Activated T-helper 1 cell treated with anti-CD3 and anti-CD28 coated beads, Interleukin-2, amount 50 U/mL, for 16 hours (primary cell): ENCODE data around the gene TOR1A.
A peak's percentile ranks its signal among the peaks of the same experiment; 100 is the strongest.
"Not testable (repeated sequence)": the region's sequence is repeated elsewhere in the genome, so short reads cannot be mapped to it uniquely, and the experiment has no call there.

Experiments used
- DNase-seq, 2 donors: peaks; one replicate each; pipeline ENCODE4 v3.0.0-alpha.2; 2020; ENCODE audit warnings: low read depth in 1 of 2, low spot score in 1 of 2

The TOR1A gene

GRCh38 chr9:129823542-129823934, 398 bp downstream of the TOR1A start:
- no peak for DNase-seq

GRCh38 chr9:129822898-129823541, 916 bp downstream of the TOR1A start:
- DNase-seq: no peak

- DNase-seq: no peak
Measured at GRCh38 chr9:129816501-129817435, 7.2 kb downstream of the TOR1A start.

DNA sequence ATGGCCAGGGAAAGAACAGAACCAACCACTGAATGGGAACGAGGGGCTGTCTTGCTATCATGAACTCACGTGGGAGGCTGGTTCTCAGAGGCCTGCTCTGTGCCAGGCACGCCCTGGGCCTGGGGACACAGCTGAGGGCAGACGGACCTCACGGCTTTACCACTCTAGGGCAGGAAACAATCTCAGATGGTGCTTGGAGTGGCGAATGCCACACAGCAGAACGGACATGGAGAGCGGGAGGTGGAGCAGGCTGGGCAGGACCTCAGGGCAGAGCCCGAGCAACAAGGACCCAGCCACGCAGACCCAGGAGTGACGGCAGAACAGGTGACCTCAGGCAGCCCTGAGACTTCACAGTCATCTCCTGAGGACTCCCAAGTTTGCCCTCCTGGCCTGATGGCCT, 8.7 kb downstream of the TOR1A start:
- DNase-seq: no peak

DNA sequence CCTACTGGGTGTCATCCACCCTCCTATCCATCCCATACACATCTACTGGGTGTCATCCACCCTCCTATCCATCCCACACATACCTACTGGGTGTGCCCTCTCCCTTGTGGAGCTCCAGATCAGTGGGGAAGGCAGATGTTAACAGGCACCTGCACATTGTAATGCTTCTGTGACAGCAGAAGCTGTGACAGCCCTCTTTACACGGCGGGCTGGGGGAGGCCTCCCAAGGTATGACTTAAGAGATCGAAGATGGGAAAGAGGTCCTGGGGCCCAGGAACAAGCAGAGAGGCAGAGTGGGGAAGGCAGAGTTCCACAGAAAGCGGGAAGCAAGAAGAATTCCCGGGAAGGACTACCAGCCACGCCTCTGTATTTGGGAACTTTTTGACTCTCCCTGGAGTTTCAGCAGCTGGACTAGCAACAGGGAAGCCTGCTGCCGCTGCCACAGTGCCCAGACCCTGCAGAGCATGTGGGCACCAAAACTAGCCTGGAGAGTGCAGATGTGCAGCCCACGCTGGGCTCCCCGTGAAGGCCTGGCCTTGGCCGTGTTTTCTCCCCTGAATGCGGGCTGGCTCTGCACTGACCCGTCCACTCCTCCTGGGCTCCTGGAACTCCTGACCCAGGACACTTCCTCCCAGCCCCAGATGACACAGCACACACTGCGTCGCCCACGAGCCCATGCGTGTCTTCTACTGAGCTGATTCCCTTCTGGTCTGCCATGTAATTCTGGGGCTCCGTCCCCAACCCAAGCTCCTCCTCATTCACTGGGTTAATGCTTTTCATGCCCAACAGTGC, 9.3 kb downstream of the TOR1A start:
- no peak for DNase-seq

DNA sequence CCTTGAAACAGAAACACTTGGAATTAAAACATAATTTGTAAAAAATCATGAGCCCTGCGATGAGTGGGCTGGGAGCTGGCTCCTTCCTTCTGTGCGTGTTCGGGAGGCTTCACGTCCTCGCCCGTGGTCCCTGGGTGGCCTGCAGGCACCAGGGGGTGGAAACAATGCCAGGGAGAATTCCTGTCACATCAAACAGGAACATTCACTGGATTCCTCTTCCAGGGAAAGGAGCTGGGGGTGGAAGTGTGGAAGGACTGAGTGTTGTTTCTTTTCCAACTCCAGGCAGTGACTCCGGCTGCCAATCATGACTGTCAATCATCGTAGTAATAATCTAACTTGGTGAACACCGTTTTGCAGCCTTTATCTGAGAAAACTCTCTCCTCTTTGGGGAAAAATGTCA, 10.3 kb downstream of the TOR1A start:
- DNase-seq: no peak

GRCh38 chr9:129812385-129812784, 11.6 kb downstream of the TOR1A start:
- DNase-seq: no peak

- no peak for DNase-seq
Measured at GRCh38 chr9:129811967-129812363, 12.0 kb downstream of the TOR1A start.

- DNase-seq: no peak
Measured at GRCh38 chr9:129810788-129811187, 13.1 kb downstream of the TOR1A start.

GRCh38 chr9:129810116-129810515, 13.8 kb downstream of the TOR1A start:
- no peak for DNase-seq

DNA sequence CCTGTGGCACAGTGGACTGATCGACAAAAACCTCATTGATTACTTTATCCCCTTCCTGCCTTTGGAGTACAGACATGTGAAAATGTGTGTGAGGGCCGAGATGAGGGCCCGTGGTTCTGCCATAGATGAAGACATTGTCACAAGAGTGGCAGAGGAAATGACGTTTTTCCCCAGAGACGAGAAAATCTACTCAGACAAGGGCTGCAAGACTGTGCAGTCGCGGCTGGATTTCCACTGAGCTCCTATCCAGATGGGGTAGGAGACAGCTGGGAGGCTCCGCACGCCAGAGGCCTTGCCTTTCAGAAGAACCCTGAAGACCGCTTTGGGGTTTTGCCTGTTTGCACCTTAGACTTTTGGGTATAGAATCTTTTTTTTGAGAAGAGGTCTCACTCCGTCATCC, 14.6 kb downstream of the TOR1A start:
- DNase-seq: no peak

GRCh38 chr9:129806061-129806460, 17.9 kb downstream of the TOR1A start:
- DNase-seq: no peak

DNA sequence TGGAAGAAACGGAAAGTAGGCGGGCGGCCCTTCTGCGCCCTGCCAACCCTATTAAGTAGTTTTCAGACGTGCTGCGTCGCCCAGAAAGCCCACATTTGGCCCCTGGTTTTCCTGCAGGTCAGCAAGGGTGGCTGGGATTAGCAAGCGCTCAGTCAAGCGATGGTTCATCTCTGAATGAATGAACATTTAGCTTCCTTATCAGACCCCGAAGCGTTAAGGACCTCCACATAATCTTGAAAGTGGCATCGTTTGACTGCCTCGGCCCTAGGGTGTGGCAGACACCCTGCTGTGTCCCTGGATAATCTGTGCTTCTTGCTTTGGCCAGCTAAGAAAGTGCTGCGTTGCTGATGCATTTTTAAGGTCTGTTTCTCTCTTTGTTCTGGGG, 20.3 kb downstream of the TOR1A start:
- no peak for DNase-seq

DNA sequence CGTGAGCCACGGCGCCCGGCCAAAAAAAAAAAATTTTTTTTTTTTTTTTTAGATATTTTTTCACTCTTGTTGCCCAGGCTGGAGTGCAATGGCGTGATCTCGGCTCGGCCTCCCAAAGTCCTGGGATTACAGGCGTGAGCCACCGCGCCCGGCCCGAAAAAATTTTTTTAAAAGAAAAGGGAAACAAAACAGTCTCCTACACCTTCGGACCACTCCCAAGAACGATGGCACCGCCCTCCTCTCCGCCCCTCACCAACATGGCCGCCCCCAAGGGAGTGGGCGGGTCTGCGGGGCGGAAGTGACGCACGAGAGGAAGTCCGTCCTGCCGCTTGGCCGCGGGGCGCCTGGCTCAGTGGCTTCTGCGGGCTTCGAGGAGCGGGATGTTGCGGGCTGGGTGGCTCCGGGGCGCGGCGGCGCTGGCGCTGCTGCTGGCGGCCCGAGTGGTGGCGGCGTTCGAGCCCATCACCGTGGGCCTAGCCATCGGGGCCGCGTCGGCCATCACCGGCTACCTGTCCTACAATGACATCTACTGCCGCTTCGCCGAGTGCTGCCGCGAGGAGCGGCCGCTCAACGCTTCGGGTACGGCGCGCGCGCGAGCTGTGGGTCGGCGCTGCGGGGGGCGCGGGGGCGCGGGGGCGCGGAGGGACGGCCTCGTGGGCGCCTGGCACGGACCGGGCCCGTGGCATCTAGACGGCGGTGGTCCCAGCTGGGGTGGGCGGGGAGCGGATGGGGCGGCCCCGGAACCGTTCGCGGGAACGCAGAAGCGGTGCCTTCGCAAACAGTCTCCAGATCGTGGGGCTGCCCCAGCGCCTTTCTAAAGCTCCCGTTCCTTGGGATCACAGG, 20.9 kb downstream of the TOR1A start, which contains the start of gene TOR1B:
Gene TOR1B (plus strand): TSS at position 352 of the 843 bp plus-strand sequence. CDS start 29 bp downstream, at position 381.
- DNase-seq: peak; percentile 89

DNA sequence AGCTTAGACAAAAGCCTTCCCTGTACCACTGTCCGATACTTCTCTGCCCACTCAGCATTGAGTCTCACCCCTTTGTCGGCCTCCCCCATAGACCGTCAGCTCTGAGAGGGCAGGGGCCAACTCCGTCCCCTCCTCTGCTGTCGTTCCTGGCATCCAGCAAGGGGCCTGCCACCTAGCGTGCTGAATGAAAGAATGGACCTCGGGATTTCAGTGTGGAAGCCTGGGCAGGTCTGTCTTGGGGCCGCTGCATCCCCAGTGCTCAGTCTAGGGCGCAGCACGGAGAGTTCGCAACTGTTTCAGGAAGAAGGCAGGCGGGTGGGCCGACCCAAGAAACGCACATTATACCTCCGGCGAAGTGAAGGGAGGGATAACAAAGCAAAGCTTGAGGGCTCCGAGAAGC, 22.4 kb downstream of the TOR1A start:
- no peak for DNase-seq

DNA sequence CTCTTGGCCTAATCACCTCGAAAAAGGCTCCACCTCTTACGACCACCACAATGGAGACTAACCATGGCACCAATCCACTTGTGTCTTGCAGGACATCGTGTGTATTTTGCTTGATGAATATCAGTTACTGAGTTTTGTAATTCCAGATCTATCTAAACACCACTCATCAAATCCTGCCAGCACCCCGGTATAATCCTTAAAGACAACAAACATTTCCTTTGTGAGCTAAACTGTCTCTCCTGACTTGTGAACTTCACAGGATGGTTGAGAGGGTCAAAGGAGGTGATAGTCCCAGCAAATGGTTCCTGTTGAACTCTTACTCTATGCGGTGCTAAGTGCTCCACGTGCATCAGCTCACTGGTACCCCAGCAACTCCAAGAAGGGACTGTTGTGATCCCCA, 25.0 kb downstream of the TOR1A start:
- no peak for DNase-seq

- not testable (repeated sequence) for DNase-seq
Measured at GRCh38 chr9:129796029-129796428, 27.9 kb downstream of the TOR1A start.

GRCh38 chr9:129794549-129794948, 29.4 kb downstream of the TOR1A start:
- DNase-seq: no peak

DNA sequence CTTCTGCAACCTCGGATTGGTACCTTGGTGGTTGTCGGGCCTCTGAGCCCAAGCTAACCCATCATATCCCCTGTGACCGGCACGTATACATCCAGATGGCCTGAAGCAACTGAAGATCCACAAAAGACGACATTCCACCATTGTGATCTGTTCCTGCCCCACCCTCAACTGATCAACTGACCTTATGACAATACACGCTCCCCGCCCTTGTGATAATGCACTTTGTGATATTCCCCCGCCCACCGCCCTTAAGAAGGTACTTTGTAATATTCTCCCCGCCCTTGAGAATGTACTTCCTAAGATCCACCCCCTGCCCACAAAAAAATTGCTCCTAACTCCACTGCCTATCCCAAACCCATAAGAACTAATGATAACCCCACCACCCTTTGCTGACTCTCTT, 37.5 kb downstream of the TOR1A start:
- DNase-seq: no peak

DNA sequence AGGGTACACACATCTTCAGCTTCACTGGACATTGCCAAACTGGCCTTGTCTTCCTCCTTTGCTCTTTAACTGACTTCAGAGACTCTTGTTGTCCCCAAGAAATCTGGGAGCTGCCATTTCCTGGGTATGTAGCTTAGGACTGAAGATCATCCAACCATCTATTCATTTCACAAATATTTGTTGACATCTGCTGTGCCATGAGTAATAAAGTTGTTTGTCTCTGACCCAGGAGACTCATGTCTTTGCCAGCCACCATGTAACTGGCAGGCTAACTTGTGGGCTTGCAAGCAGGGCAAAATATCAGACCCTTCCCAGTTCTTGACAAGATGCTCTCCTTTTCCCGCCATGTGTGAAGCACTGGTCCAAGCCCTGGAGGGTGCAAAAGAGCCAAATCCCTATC, 38.1 kb downstream of the TOR1A start:
- no peak for DNase-seq

DNA sequence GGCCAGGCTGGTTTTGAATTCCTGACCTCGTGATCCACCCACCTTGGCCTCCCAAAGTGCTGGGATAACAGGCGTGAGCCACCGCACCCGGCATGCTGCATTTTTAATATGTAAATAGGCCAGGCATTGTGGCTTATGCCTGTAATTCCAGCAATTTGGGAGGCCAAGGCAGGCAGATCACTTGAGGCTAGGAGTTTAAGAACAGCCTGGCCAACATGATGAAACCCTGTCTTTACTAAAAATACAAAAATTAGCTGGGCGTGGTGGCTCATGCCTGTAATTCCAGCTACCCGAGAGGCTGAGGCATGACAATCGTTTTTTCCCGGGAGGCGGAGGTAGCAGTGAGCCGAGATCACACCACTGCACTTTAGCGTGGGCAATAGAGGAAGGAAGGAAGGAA, 39.0 kb downstream of the TOR1A start:
- not testable (repeated sequence) for DNase-seq
